ENCODE measurements around the gene ARHGAP30. TPM values are rescaled to one million over a fixed set of nuclear protein-coding genes. Genes with fewer than 3 reads are reported as not detected.
"Not testable (repeated sequence)": the region's sequence is repeated elsewhere in the genome, so short reads cannot be mapped to it uniquely, and the experiment has no call there.

ARHGAP30 gene
- total RNA-seq, 2 donors from 2014 or later = 192 to 198 TPM

DNA sequence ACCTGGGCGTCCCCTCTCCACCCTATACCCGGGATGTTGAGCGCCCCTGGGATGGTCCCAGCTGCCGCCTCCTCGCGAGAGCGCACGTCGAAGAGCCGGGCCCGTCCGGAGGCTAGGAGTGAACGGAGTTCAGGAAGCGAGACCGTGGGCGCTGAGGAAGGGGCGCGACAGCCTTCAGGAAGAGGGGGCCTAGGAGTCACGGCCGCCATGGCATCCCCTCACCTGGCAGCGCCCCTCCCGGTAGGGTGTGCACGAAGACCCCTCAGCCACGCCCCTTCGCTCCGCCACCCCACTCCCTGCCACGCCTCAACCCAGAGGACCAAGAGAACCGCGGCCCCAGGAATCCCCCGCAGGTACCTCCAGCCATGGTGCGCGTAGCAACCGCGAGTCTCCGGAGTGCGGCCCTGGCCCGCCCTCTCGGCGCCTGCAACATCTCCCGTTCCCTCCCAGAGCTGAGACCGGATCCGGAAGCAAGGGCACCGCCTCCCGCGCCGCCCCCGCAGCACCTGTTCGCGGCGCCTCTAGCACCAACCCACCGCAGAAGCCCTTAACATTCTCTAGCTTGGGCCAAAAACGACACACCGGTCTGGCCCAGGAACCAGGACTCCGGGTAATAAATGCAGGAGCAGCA is 31.1 kb downstream of the ARHGAP30 start, which contains the start of gene TSTD1:
TSS of gene TSTD1 (minus strand) at position 442 of the 631 bp plus-strand sequence. CDS start at position 367, 75 bp downstream.
- Mint-ChIP-seq H3K36me3 (ENCODE audit: insufficient read depth in 2 of 2) (peaks cover 2 to 26% of the 10 kb centered on the region in 2 donors), H3K9me3 (no peaks in the 10 kb centered on the region), H3K4me3 (peak within 1 kb of the TSS; percentile 89 to 97)

DNA sequence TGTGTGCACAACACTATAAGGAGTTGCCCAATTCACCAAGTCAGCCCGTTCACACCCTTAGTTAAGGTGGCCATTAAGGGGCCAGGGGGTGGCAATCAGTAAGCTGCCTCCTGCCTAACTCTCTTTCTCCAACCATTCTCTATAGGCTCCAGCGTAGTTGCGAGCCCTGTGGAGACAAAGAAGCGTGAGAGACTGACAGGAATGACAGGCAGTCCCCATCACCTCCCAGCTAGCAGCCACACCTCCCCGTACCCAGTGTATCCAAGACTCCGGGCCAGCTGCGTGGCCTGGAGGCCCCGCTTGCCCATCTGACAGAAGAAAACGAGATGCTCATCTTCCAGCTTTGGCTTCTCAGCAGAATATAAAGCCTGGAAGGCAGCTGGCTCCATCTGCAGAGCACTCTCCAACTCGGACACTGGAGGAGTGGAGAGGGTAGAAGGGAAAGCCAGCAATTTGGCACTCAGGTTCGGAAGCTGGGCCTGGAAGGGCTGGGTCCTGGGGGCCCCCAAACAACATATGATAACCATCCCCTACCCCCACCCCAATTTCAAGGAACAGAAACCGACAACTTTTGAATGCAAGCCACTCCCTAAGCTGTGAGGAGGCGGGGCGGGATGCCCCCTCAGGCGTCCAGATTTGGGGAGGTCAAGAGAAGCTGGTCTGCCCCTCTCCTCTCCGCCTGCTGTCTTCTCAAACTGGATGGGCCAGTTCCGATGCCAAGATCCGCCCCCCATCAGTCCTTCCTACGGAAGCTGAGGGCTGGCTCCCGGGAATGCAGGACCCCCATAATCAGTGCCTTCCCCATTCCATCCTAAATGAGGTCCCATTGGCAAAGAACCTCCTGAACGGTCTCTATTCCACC is 31.8 kb downstream of the ARHGAP30 start:
- H3K27me3 Mint-ChIP-seq (ENCODE audit: low read depth) = no peaks in the 10 kb centered on the region
- no peaks in the 10 kb centered on the region for H3K9me3 Mint-ChIP-seq
- DNase-seq = no peak
- H3K36me3 Mint-ChIP-seq (ENCODE audit: insufficient read depth in 2 of 2) = peaks cover 2 to 26% of the 10 kb centered on the region in 2 donors
- H3K4me1 Mint-ChIP-seq (ENCODE audit: low read depth) = peaks cover 62% of the 10 kb centered on the region
- H3K27ac Mint-ChIP-seq = no peak overlapping the region
- H3K4me3 Mint-ChIP-seq = peak overlapping the region; percentile 89 to 97
- no peak for ATAC-seq (replicated peaks in 1 of 2)

More for the DNA sequence above, 31.1 kb downstream of the ARHGAP30 start, which contains the start of gene TSTD1:
- no peaks in the 10 kb centered on the region for H3K27me3 Mint-ChIP-seq (ENCODE audit: low read depth)
- DNase-seq = peak; percentile 89 to 91
- peaks cover 58% of the 10 kb centered on the region for H3K4me1 Mint-ChIP-seq (ENCODE audit: low read depth)
- ATAC-seq (replicated peaks in 1 of 2) = peak; percentile 92
- peak within 1 kb of the TSS; percentile 62 for H3K27ac Mint-ChIP-seq

DNA sequence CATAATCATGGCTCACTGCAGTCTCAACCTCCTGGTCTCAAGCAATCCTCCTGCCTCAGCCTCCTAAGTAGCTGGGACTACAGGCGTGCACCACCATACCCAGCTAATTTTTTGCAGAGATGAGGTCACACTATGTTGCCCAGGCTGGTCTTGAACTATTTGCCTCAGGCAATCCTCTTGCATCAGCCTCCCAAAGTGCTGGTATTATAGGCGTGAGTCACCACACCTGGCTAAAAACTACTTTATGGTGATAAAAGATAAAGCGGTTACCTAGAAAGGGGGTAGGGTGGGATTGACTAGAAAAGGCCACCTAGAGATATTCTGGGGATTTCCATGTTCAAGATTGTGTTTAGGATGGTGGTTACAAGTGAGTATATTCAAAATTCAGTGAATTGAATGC is 35.9 kb downstream of the ARHGAP30 start:
- ATAC-seq (replicated peaks in 1 of 2) (peak; percentile 25 to 47), DNase-seq (peak in 1 of 2 donors; percentile 37)
- Mint-ChIP-seq H3K4me3 (no peak overlapping the region), H3K9me3 (no peaks in the 10 kb centered on the region), H3K27ac (no peak overlapping the region), H3K4me1 (ENCODE audit: low read depth) (peaks cover 52% of the 10 kb centered on the region), H3K36me3 (ENCODE audit: insufficient read depth in 2 of 2) (peaks cover 1 to 9% of the 10 kb centered on the region in 2 donors), H3K27me3 (ENCODE audit: low read depth) (no peaks in the 10 kb centered on the region)

DNA sequence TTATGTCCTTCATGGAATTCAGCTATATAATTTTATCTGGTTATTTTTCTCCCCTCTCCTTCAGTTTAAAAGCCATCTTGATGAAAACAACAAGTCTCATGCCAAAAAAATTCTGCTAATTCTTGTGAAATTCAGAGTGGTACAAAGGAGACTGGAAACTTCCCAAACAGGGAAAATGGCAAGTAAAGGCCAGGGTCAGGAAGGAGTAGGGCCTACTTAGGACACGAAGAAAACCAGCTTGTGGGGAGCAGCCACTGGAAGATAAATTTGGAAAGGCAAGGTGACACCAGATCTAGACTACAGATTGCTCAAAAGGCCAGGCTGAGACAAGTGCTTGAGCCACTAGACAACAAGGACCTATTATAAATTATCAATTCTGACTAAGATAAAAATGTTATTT is 37.3 kb downstream of the ARHGAP30 start:
- peak overlapping the region; percentile 17 for H3K27ac Mint-ChIP-seq
- ATAC-seq (replicated peaks in 1 of 2) = no peak
- H3K4me1 Mint-ChIP-seq (ENCODE audit: low read depth) = peaks cover 43% of the 10 kb centered on the region
- H3K36me3 Mint-ChIP-seq (ENCODE audit: insufficient read depth in 2 of 2) = peaks cover 1 to 16% of the 10 kb centered on the region in 2 donors
- no peaks in the 10 kb centered on the region for H3K9me3 Mint-ChIP-seq
- no peak for DNase-seq
- no peaks in the 10 kb centered on the region for H3K27me3 Mint-ChIP-seq (ENCODE audit: low read depth)
- H3K4me3 Mint-ChIP-seq = peak overlapping the region; percentile 47 to 58

DNA sequence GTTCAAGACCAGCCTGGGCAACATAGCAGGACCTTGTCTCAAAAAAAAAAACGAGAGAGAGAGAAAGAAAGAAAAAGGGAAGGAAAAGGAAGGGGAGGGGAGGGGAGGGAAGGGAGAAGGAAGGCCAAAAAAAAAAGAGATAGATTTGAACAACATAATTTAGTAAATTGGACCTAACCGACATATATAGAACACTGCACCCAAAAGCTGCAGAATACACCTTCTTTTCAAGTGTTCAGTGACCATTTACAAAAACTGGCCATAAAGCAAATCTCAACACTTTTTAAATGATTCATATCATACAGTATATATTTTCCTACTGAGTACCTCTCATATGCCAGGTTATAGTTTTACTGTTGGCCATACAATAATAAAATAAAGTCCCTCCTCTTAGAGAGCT is 37.8 kb downstream of the ARHGAP30 start:
- ATAC-seq (replicated peaks in 1 of 2) = no peak

DNA sequence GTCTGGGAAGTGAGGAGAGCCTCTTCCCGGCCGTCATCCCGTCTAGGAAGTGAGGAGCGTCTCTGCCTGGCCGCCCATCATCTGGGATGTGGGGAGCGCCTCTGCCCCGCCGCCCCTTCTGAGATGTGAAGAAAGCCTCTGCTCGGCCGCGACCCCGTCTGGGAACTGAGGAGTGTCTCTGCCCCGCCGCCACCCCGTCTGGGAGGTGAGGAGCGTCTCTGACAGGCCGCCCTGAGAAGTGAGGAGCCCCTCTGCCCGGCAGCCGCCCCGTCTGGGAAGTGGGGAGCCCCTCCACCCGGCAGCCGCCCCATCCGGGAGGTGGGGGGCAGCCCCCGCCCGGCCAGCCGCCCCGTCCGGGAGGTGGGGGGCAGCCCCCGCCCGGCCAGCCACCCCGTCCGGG is 40.2 kb downstream of the ARHGAP30 start:
- H3K36me3 Mint-ChIP-seq (ENCODE audit: insufficient read depth in 2 of 2) = peaks cover 4 to 18% of the 10 kb centered on the region in 2 donors
- H3K27me3 Mint-ChIP-seq (ENCODE audit: low read depth); DNase-seq; H3K4me3 Mint-ChIP-seq; H3K9me3 Mint-ChIP-seq; ATAC-seq (replicated peaks in 1 of 2); H3K27ac Mint-ChIP-seq: not testable (repeated sequence)
- H3K4me1 Mint-ChIP-seq (ENCODE audit: low read depth) = peaks cover 40% of the 10 kb centered on the region

More for the DNA sequence above, 37.8 kb downstream of the ARHGAP30 start:
- DNase-seq = no peak
- Mint-ChIP-seq H3K27me3 (ENCODE audit: low read depth) (no peaks in the 10 kb centered on the region), H3K36me3 (ENCODE audit: insufficient read depth in 2 of 2) (peaks cover 4 to 14% of the 10 kb centered on the region in 2 donors), H3K4me1 (ENCODE audit: low read depth) (peaks cover 43% of the 10 kb centered on the region), H3K4me3 (peak overlapping the region in 1 of 2 donors; percentile 40), H3K27ac (no peak overlapping the region), H3K9me3 (peaks cover 0 to 3% of the 10 kb centered on the region in 2 donors)

DNA sequence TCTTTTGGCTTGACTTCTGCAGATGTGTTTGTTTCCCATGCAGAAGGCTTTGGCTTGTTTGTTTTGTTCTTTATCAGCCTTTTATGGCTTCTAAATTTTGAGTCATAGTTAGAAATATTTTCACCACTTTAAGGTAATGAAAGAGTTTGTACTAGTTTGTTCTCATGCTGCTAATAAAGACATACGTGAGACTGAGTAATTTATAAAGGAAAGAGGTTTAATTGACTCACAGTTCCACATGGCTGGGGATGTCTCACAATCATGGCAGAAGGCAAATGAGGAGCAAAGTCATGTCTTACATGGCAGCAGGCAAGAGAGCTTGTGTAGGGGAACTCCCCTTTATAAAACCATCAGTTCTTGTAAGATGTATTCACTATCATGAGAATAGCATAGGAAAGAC is 42.7 kb downstream of the ARHGAP30 start:
- H3K4me3 Mint-ChIP-seq; H3K27ac Mint-ChIP-seq; DNase-seq; H3K27me3 Mint-ChIP-seq (ENCODE audit: low read depth); H3K9me3 Mint-ChIP-seq: not testable (repeated sequence)
- Mint-ChIP-seq H3K36me3 (ENCODE audit: insufficient read depth in 2 of 2) (peaks cover 3 to 15% of the 10 kb centered on the region in 2 donors), H3K4me1 (ENCODE audit: low read depth) (peaks cover 29% of the 10 kb centered on the region)
- peak in 1 of 2 donors; percentile 72 for ATAC-seq (replicated peaks in 1 of 2)

DNA sequence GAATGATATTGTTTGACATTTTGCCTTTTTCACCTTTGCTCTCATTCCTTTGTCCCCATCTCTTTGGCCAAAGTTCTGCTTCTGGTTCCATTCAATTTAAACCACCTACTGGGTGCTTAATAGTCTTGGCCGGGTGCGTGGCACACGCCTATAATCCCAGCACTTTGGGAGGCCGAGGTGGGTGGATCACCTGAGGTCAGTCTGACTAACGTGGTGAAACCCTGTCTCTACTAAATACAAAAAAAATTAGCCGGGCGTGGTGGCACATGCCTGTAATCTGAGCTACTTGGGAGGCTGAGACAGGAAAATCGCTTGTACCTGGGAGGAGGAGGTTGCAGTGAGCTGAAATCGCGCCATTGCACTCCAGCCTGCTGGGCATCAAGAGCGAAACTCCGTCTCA is 47.3 kb downstream of the ARHGAP30 start:
- not testable (repeated sequence) for H3K27ac Mint-ChIP-seq

DNA sequence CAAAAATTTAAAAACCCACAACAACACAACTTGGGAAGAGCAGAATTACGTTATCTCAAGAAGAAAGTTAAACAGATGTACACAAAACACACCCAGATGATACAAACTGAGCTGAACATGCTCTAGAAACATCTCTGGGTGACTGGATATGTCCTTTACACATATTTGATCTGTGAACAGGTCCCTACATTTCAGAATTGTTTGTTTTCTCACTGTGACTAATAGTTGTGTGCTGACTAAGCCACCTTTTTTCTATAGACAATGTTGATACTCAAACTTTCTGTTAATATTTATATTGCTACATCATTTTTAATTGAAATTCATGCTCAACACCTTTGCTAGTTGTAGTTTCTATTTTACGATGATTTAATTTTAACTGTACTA is 47.7 kb downstream of the ARHGAP30 start:
- no peak for DNase-seq
- H3K9me3 Mint-ChIP-seq = peaks cover 0 to under 1% of the 10 kb centered on the region in 2 donors
- ATAC-seq (replicated peaks in 1 of 2) = peak; percentile 41 to 47

More for the DNA sequence above, 47.3 kb downstream of the ARHGAP30 start:
- not testable (repeated sequence) for ATAC-seq (replicated peaks in 1 of 2); H3K9me3 Mint-ChIP-seq; DNase-seq; H3K27me3 Mint-ChIP-seq (ENCODE audit: low read depth)
- Mint-ChIP-seq H3K4me1 (ENCODE audit: low read depth) (peaks cover 60% of the 10 kb centered on the region), H3K36me3 (ENCODE audit: insufficient read depth in 2 of 2) (peaks cover 3 to 13% of the 10 kb centered on the region in 2 donors), H3K4me3 (peak overlapping the region; percentile 25 to 35)

DNA sequence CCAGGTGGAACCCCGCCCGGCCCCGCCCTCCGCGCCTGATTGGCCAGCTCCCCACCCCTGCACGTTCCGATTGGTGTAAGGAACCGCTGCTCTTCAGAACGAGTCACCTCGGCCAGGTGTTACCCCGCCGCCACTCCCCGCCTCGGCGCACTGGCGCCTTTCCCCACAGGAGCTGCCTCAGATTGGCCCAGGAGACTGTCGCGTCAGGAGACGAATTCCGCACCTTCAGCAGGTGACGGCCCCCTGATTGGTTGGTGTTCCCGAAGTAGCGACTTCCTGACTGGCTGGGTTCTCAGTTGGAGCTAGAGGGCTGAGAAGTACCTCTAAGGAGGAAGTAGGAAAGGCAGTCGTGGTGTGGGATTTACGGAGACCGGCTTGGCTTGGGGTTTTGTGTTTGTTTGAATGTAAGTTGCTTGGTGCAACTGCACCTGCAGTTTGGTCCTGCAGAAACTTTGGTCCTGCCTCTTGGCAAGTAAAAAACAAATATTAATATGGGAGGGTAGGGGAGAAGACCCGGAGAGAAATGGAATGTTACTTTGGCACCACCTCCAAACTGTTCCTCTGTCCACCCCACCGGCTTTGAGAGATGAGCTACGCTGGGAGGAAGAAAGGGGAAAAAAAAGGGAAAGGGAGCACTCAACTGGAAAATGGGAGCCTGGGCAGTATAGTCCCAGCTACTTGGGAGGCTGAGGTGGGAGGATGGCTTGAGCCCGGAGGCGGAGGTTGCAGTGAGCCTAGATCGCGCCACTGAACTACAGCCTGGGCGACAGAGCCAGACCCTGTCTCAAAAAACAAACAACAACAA is 48.3 kb downstream of the ARHGAP30 start:
- ATAC-seq (replicated peaks in 1 of 2) (peak; percentile 91 to 92), DNase-seq (peak; percentile 80 to 81)
- Mint-ChIP-seq H3K27ac (peak overlapping the region; percentile 70), H3K4me1 (ENCODE audit: low read depth) (peaks cover 58% of the 10 kb centered on the region), H3K4me3 (peak overlapping the region; percentile 81 to 88), H3K27me3 (ENCODE audit: low read depth) (peaks cover 7% of the 10 kb centered on the region), H3K9me3 (no peaks in the 10 kb centered on the region), H3K36me3 (ENCODE audit: insufficient read depth in 2 of 2) (peaks cover 0 to 9% of the 10 kb centered on the region in 2 donors)

More for the DNA sequence above, 47.7 kb downstream of the ARHGAP30 start:
- peak overlapping the region; percentile 81 to 88 for H3K4me3 Mint-ChIP-seq
- H3K36me3 Mint-ChIP-seq (ENCODE audit: insufficient read depth in 2 of 2) = peaks cover under 1 to 12% of the 10 kb centered on the region in 2 donors
- peaks cover 7% of the 10 kb centered on the region for H3K27me3 Mint-ChIP-seq (ENCODE audit: low read depth)
- H3K27ac Mint-ChIP-seq = no peak overlapping the region
- H3K4me1 Mint-ChIP-seq (ENCODE audit: low read depth) = peaks cover 56% of the 10 kb centered on the region

DNA sequence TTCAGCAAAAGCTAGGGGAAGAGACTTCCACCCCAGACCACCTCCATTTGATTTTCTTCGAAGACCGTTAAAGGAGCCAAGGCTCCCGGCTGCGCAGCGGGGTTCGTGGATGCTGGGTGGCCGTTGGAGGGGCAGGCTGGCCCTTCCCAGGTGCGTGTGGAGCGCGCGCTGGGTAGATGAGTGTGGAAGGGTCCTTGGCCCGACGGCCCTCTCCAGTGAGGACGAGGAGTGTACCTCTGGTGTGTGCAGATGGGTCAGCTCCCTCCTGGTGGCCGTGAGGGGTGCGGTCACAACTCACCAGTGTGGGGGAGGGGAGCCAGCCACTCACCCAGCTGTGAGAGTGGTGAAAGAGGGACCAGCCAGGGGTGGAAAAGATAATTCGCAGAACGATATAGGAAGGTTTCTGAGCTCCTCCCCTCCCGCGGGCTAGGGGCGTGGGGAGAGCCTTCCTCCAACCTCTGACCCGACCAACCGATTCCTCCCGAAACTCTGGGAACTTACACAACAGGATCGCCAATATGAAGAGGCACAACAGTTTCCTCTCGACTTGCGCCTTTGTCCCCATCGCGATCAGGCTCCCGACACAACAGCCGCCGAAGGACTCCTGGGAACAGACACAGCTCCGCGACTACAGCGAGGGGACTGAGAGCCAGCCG is 49.1 kb downstream of the ARHGAP30 start, which contains the start of gene F11R:
TSS of gene F11R (minus strand) at position 644 of the 656 bp plus-strand sequence. CDS start at position 565, 79 bp downstream.
- H3K27me3 Mint-ChIP-seq (ENCODE audit: low read depth) = peaks cover 7% of the 10 kb centered on the region
- H3K4me3 Mint-ChIP-seq = peak within 1 kb of the TSS; percentile 81 to 88
- H3K27ac Mint-ChIP-seq = peak within 1 kb of the TSS; percentile 70
- peaks cover 0 to 9% of the 10 kb centered on the region in 2 donors for H3K36me3 Mint-ChIP-seq (ENCODE audit: insufficient read depth in 2 of 2)
- no peaks in the 10 kb centered on the region for H3K9me3 Mint-ChIP-seq
- peaks cover 58% of the 10 kb centered on the region for H3K4me1 Mint-ChIP-seq (ENCODE audit: low read depth)
- peak; percentile 43 to 49 for ATAC-seq (replicated peaks in 1 of 2)
- DNase-seq = peak; percentile 42

Data from activated T-cell treated with anti-CD3 and anti-CD28 coated beads, Interleukin-2, amount 50 U/mL, for 72 hours (primary cell).